NT2/D1 (cell line): ENCODE measurements around the gene KCND3.

ENCODE experiments used
- DNase-seq: peaks from one replicate; pipeline ENCODE4 v3.0.0-alpha.2; 2011; ENCODE audit warnings: low read depth, low spot score
- H3K27me3 ChIP-seq: 2 replicates; pipeline ENCODE4 v1.6.0; 2011; ENCODE audit warnings: mild to moderate bottlenecking; ENCODE audit not compliant: insufficient read length, insufficient read depth
- H3K36me3 ChIP-seq: 2 replicates; pipeline ENCODE4 v1.6.1; 2011; ENCODE audit warnings: mild to moderate bottlenecking, low read length, mixed read lengths; ENCODE audit not compliant: insufficient read depth, insufficient read length
- H3K4me1 ChIP-seq: 2 replicates; pipeline ENCODE4 v1.5.1; 2011; ENCODE audit not compliant: insufficient read depth, insufficient read length
- H3K4me3 ChIP-seq: 2 replicates; pipeline ENCODE4 v1.5.1; 2011; ENCODE audit warnings: low read depth; ENCODE audit not compliant: insufficient read length
- H3K9ac ChIP-seq: 2 replicates; pipeline ENCODE4 v1.6.0; 2011; ENCODE audit warnings: low read depth; ENCODE audit not compliant: insufficient read length
- H3K9me3 ChIP-seq: 2 replicates; pipeline ENCODE4 v1.5.1; 2011; ENCODE audit warnings: mild to moderate bottlenecking, low read length; ENCODE audit not compliant: insufficient read depth
- SUZ12 ChIP-seq: IDR thresholded peaks from 2 replicates; pipeline ENCODE4 v1.6.1; 2011; ENCODE audit not compliant: insufficient read length, insufficient read depth; ENCODE audit errors: extremely low read depth
- YY1 ChIP-seq: IDR thresholded peaks from 2 replicates; pipeline ENCODE4 v1.6.1; 2011; ENCODE audit not compliant: insufficient read length, insufficient read depth
- ZNF274 ChIP-seq: IDR thresholded peaks from 2 replicates; pipeline ENCODE4 v1.6.1; 2011; ENCODE audit warnings: mild to moderate bottlenecking, low read depth, low read length

Gene KCND3

DNA sequence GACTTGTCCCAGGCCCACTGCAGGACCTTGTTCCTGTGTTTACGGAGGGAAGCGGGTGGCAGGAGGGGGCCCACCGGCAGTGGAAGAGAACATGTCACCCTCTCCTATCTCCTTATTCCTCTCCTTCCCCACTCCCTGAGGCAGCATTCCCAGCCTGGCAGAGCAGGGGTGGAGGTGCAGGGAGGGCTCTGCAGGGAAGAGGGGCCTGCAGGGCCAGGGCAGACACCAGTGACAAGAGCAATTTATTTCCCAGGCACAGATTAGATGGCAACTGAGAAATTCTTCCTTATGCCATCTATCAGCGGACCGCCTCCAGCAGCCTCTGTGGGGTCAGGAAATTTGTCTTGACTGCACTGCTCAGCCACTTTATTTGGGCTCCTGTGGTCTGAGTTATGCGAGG lies 127.9 kb downstream of the KCND3 start:
- DNase-seq = no peak
- H3K4me3 ChIP-seq = no peak overlapping the region
- TF ChIP-seq ZNF274 (no peak), SUZ12 (no peak), YY1 (no peak)
- H3K36me3 ChIP-seq = no peaks in the 10 kb centered on the region
- no peaks in the 10 kb centered on the region for H3K9me3 ChIP-seq
- H3K4me1 ChIP-seq = peaks cover 8% of the 10 kb centered on the region
- H3K9ac ChIP-seq = no peak overlapping the region
- no peaks in the 10 kb centered on the region for H3K27me3 ChIP-seq

DNA sequence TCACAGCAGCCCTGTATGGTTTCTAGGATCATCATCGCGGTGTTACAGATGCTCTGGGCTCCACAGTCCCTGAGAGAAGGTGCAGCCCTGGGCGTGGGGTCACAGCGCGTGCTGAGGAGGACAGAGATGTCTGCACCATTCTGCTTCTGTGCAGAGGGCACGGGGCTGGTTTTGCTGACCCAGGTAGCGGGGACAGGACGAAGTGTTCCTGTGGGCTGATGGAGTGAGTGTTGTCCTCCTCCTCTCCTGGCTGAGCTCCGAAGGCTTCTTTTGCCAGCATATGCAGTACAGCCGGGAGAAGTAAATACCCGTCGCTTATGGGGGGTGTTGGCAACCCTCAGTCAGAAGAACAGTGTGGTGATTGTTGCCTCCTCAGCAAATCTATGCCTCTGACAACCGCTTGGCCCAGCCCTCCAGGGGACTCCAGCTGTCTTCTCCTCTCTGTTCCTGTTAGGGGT lies 132.2 kb downstream of the KCND3 start:
- Histone ChIP-seq H3K4me3 (no peak overlapping the region), H3K36me3 (no peaks in the 10 kb centered on the region), H3K9me3 (peaks cover 10% of the 10 kb centered on the region; the same call in 1 of the 2 replicates), H3K27me3 (no peaks in the 10 kb centered on the region), H3K9ac (no peak overlapping the region), H3K4me1 (peaks cover 19% of the 10 kb centered on the region)
- no peak for DNase-seq
- no peak for TF ChIP-seq YY1
- TF ChIP-seq SUZ12 = no peak
- no peak for TF ChIP-seq ZNF274

- Histone ChIP-seq H3K4me1 (peaks cover 21% of the 10 kb centered on the region), H3K9ac (no peak overlapping the region), H3K27me3 (no peaks in the 10 kb centered on the region), H3K9me3 (peaks cover 10% of the 10 kb centered on the region; the same call in 1 of the 2 replicates), H3K4me3 (no peak overlapping the region), H3K36me3 (no peaks in the 10 kb centered on the region)
- no peak for DNase-seq
- TF ChIP-seq ZNF274 (no peak), YY1 (no peak), SUZ12 (no peak)
Observed at GRCh38 chr1:111856411-111857185, 132.9 kb downstream of the KCND3 start.

DNA sequence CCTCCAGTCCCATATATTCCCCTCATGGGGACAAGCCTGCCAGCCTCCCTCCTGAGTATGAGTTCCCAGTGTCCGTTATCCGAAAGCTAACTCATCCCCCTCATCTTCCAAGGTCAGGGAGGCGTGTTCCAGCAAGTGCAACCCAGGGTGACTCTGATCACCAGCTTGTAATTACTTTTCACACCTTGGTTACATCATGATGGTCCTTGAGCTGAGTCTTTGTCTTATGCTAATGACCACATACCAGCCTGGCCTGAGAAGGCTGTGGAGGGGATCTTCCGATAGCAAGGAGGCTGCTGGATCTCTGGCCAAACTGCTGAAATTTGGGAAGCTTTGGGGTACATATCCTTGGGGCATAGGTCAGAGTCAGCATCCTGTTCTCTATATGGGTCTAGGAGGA lies 134.2 kb downstream of the KCND3 start:
- H3K4me3 ChIP-seq = no peak overlapping the region
- TF ChIP-seq SUZ12 = no peak
- TF ChIP-seq ZNF274 = no peak
- TF ChIP-seq YY1 = no peak
- no peaks in the 10 kb centered on the region for H3K27me3 ChIP-seq

DNA sequence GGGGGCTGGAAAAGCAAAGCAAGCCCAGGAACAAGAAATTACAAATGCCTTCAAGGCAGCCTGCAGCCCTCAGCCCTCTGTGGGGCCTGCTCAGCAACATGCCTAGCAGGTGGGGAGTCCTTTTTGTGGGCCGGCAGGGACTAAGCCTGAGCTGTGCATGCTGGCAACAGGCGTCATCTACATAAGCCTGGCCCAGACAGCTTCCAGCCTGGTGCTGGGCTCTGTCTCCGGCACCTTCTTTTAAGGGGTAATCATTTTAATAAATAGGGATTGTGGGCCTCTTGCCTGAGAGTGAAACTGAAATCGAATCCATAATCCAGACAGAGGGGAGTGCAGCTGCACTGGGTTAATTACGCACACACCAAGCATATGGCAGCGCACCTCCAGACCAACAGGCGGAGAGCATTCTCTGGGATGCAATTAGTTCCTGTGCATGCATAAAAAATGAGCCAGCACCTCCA lies 137.2 kb downstream of the KCND3 start:
- H3K27me3 ChIP-seq = no peaks in the 10 kb centered on the region
- no peak for DNase-seq
- no peak overlapping the region for H3K4me3 ChIP-seq
- H3K9ac ChIP-seq = no peak overlapping the region
- peaks cover 10% of the 10 kb centered on the region; the same call in 1 of the 2 replicates for H3K9me3 ChIP-seq
- no peaks in the 10 kb centered on the region for H3K36me3 ChIP-seq
- H3K4me1 ChIP-seq = peaks cover 26% of the 10 kb centered on the region
- no peak for TF ChIP-seq SUZ12
- no peak for TF ChIP-seq ZNF274
- no peak for TF ChIP-seq YY1

More for the DNA sequence above, 134.2 kb downstream of the KCND3 start:
- peak; percentile 50 for DNase-seq
- no peaks in the 10 kb centered on the region for H3K36me3 ChIP-seq
- H3K9ac ChIP-seq = no peak overlapping the region
- peaks cover 10% of the 10 kb centered on the region; the same call in 1 of the 2 replicates for H3K9me3 ChIP-seq
- H3K4me1 ChIP-seq = peaks cover 19% of the 10 kb centered on the region

DNA sequence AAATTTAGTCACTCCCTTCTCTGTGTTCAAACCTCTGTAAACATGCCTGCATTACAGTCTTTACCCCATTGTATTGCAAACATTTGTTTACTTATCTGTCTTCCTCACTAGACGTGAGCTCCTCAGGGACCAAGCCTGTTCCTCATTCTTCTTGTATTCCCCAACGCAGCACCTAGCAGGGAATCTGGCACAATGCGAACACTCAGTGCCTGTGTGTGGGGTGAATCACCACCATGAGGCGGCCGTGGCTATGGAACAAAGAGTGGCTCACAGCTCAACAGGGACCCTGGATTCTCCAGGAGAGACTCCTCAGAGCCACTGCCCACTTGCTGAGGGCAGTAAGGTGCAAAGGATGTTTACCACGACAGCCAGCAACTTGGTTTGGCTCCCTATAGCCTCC lies 137.9 kb downstream of the KCND3 start:
- DNase-seq = no peak
- no peak for TF ChIP-seq YY1
- TF ChIP-seq SUZ12 = no peak
- no peak for TF ChIP-seq ZNF274
- Histone ChIP-seq H3K9ac (no peak overlapping the region), H3K27me3 (no peaks in the 10 kb centered on the region), H3K4me3 (no peak overlapping the region), H3K9me3 (peaks cover 10% of the 10 kb centered on the region; the same call in 1 of the 2 replicates), H3K4me1 (peaks cover 21% of the 10 kb centered on the region), H3K36me3 (no peaks in the 10 kb centered on the region)

DNA sequence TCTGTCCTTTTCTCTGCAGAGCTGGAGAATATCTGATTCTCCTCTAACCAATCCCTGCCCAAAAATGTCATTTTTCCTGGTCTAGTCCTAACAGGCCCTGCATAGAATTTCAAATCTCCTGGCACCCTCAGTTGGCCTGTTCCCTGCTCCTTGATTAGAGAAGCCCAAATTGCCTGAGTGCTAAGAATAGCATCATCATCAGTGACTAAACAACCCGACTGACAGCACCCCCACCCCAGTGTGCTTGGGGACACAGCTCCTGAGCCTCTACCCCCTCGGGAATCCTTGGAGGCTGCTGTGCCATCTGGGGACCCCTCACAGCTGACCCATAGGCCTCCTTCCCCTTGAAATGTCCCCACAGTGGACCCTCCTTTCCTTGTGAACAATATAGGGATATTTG lies 139.4 kb downstream of the KCND3 start:
- Histone ChIP-seq H3K36me3 (no peaks in the 10 kb centered on the region), H3K4me3 (no peak overlapping the region)

More for the DNA sequence above, 139.4 kb downstream of the KCND3 start:
- no peak for DNase-seq
- H3K27me3 ChIP-seq = no peaks in the 10 kb centered on the region
- TF ChIP-seq ZNF274 (no peak), SUZ12 (no peak), YY1 (no peak)
- H3K9ac ChIP-seq = no peak overlapping the region
- H3K9me3 ChIP-seq = peaks cover 10% of the 10 kb centered on the region; the same call in 1 of the 2 replicates
- peaks cover 13% of the 10 kb centered on the region for H3K4me1 ChIP-seq
